H1 (cell line): ENCODE measurements around the gene CNST. TPM values are rescaled to one million over a fixed set of nuclear protein-coding genes. Genes with fewer than 3 reads are reported as not detected.

Source experiments
- CTCF ChIA-PET: fragments of 300-600 bp; sonication (Branson Sonifier 250); formaldehyde crosslinking; loops from one replicate; lab custom pipeline; 2021; ENCODE audit not compliant: partially characterized antibody; lab: Charles Lee
- POLR2A ChIA-PET: fragments of 300-600 bp; sonication (Branson Sonifier 250); formaldehyde crosslinking; loops from one replicate; lab custom pipeline; 2021; ENCODE audit warnings: inconsistent platforms; ENCODE audit not compliant: partially characterized antibody; lab: Charles Lee
- DNase-seq, 2 experiments: peaks; one replicate each; pipeline versions ENCODE4 v3.0.0 to v3.0.0-alpha.2; 2010 to 2022; ENCODE audit warnings: low spot score in 2 of 2, low read depth in 1 of 2, mixed read lengths in 1 of 2
- FAIRE-seq: peaks from 2 replicates; lab custom pipeline; 2011; peaks lifted over from hg19 to GRCh38; lab: Jason Lieb, UNC
- H2AFZ ChIP-seq: 2 replicates; pipeline ENCODE4 v1.8.1; 2012; ENCODE audit warnings: low read length, inconsistent platforms
- H2AK5ac ChIP-seq: 2 replicates; pipeline ENCODE4 v1.6.1; 2013; ENCODE audit warnings: low read depth, low read length
- H2BK120ac ChIP-seq: replicated peaks from 2 replicates; pipeline ENCODE3; 2013; ENCODE audit warnings: low read depth, low read length, inconsistent platforms
- H2BK12ac ChIP-seq: 2 replicates; pipeline ENCODE4 v1.6.1; 2013; ENCODE audit warnings: low read depth, low read length
- H2BK15ac ChIP-seq: 2 replicates; pipeline ENCODE4 v1.6.1; 2013; ENCODE audit warnings: low read length
- H2BK20ac ChIP-seq: 2 replicates; pipeline ENCODE4 v1.6.1; 2013; ENCODE audit warnings: low read length
- H2BK5ac ChIP-seq: 2 replicates; pipeline ENCODE4 v1.6.1; 2013; ENCODE audit warnings: low read depth, low read length
- H3K14ac ChIP-seq: 2 replicates; pipeline ENCODE4 v1.6.1; 2013; ENCODE audit warnings: inconsistent platforms; ENCODE audit not compliant: insufficient read length
- H3K18ac ChIP-seq: 2 replicates; pipeline ENCODE4 v1.6.1; 2013; ENCODE audit warnings: low read length; ENCODE audit errors: extremely low read depth
- H3K23ac ChIP-seq: 2 replicates; pipeline ENCODE4 v1.6.1; 2013; ENCODE audit warnings: inconsistent platforms; ENCODE audit not compliant: insufficient read length
- H3K23me2 ChIP-seq: 2 replicates; pipeline ENCODE4 v1.6.1; 2013; ENCODE audit warnings: low read depth, low read length
- H3K27ac ChIP-seq: 2 replicates; pipeline ENCODE4 v1.6.1; 2011; ENCODE audit warnings: low read depth, low read length, inconsistent platforms
- H3K27me3 ChIP-seq, 4 experiments: replicated peaks in 1 of 4; 1 replicate in 1 of 4; 2 replicates in 3 of 4; pipeline versions ENCODE4 v1.6.1 to v1.8.1; 2011 to 2013; ENCODE audit warnings: low read length in 3 of 4, mild to moderate bottlenecking in 3 of 4, inconsistent platforms in 2 of 4, mixed read lengths in 2 of 4, moderate library complexity in 1 of 4; ENCODE audit not compliant: control insufficient read depth in 3 of 4, insufficient read depth in 3 of 4; ENCODE audit errors: extremely low read depth in 1 of 4
- H3K36me3 ChIP-seq, 4 experiments: 2 replicates each; pipeline versions ENCODE4 v1.6.1 to v1.8.1; 2011 to 2013; ENCODE audit warnings: mild to moderate bottlenecking in 4 of 4, low read length in 3 of 4, moderate library complexity in 2 of 4, control low read depth in 1 of 4, inconsistent platforms in 1 of 4; ENCODE audit not compliant: insufficient read depth in 4 of 4, control insufficient read depth in 2 of 4
- H3K4ac ChIP-seq: replicated peaks from 2 replicates; pipeline ENCODE3; 2013; ENCODE audit warnings: low read length, low read depth, mixed read lengths, inconsistent platforms; ENCODE audit not compliant: insufficient read length
- H3K4me1 ChIP-seq, 4 experiments: replicated peaks in 1 of 4; 1 replicate in 1 of 4; 2 replicates in 3 of 4; pipeline versions ENCODE4 v1.6.1 to v1.8.1; 2011 to 2013; ENCODE audit warnings: low read length in 3 of 4, inconsistent platforms in 2 of 4, mixed read lengths in 1 of 4; ENCODE audit not compliant: insufficient read depth in 4 of 4, control insufficient read depth in 3 of 4
- H3K4me2 ChIP-seq, 2 experiments: 2 replicates each; pipeline versions ENCODE4 v1.6.1 to v1.8.1; 2011 to 2013; ENCODE audit warnings: low read depth in 2 of 2, low read length in 2 of 2, control low read depth in 1 of 2, inconsistent platforms in 1 of 2, mild to moderate bottlenecking in 1 of 2; ENCODE audit not compliant: insufficient read depth in 1 of 2
- H3K4me3 ChIP-seq, 4 experiments: fragments of 200-600, 300-600 bp in 1 of 4; sonication (generic), shearing (Covaris generic), sonication (Bioruptor Twin) in 1 of 4; 2 replicates each; pipeline versions ENCODE4 v1.5.1 to v1.8.1; 2011 to 2016; ENCODE audit warnings: low read length in 4 of 4, low read depth in 3 of 4, control low read depth in 2 of 4, inconsistent platforms in 2 of 4, mild to moderate bottlenecking in 2 of 4, mixed read lengths in 1 of 4, moderate library complexity in 1 of 4; ENCODE audit not compliant: insufficient read depth in 2 of 4; ENCODE audit errors: extremely low read depth in 1 of 4
- H3K56ac ChIP-seq: replicated peaks from 2 replicates; pipeline ENCODE3; 2013; ENCODE audit warnings: low read depth, mild to moderate bottlenecking, mixed read lengths, low read length, inconsistent platforms; ENCODE audit not compliant: insufficient read length
- H3K79me1 ChIP-seq: 2 replicates; pipeline ENCODE4 v1.6.1; 2013; ENCODE audit warnings: low read depth, low read length, control low read depth
- H3K79me2 ChIP-seq, 2 experiments: 2 replicates each; pipeline versions ENCODE4 v1.6.1 to v1.8.1; 2012 to 2013; ENCODE audit warnings: low read length in 2 of 2, mild to moderate bottlenecking in 2 of 2, inconsistent platforms in 1 of 2; ENCODE audit not compliant: insufficient read depth in 2 of 2, control insufficient read depth in 1 of 2
- H3K9ac ChIP-seq, 4 experiments: replicated peaks in 1 of 4; 1 replicate in 1 of 4; 2 replicates in 3 of 4; pipeline versions ENCODE4 v1.6.1 to v1.8.1; 2011 to 2013; ENCODE audit warnings: low read depth in 3 of 4, low read length in 3 of 4, control low read depth in 2 of 4, mild to moderate bottlenecking in 2 of 4, moderate library complexity in 2 of 4, inconsistent platforms in 1 of 4; ENCODE audit errors: extremely low read depth in 1 of 4
- H3K9me3 ChIP-seq, 2 experiments: 2 replicates each; pipeline versions ENCODE4 v1.6.1 to v1.8.1; 2012 to 2013; ENCODE audit warnings: mild to moderate bottlenecking in 2 of 2, moderate library complexity in 2 of 2, control low read depth in 1 of 2, inconsistent platforms in 1 of 2, low read depth in 1 of 2, low read length in 1 of 2, mixed read lengths in 1 of 2; ENCODE audit not compliant: insufficient read depth in 2 of 2
- H4K20me1 ChIP-seq, 2 experiments: replicated peaks in 1 of 2; 2 replicates each; pipeline versions ENCODE3 to v1.8.1; 2011 to 2013; ENCODE audit warnings: inconsistent platforms in 2 of 2, low read length in 2 of 2, mild to moderate bottlenecking in 1 of 2; ENCODE audit not compliant: insufficient read depth in 2 of 2, control insufficient read depth in 1 of 2
- H4K5ac ChIP-seq: 2 replicates; pipeline ENCODE4 v1.6.1; 2013; ENCODE audit warnings: low read length, low read depth, mixed read lengths, inconsistent platforms; ENCODE audit not compliant: insufficient read length
- H4K8ac ChIP-seq: 2 replicates; pipeline ENCODE4 v1.8.0; 2013; ENCODE audit warnings: mild to moderate bottlenecking, moderate library complexity, low read length, inconsistent platforms; ENCODE audit not compliant: insufficient read depth; ENCODE audit errors: extremely low read depth
- H4K91ac ChIP-seq: replicated peaks from 2 replicates; pipeline ENCODE3; 2013; ENCODE audit warnings: low read length, mixed read lengths, inconsistent platforms; ENCODE audit not compliant: insufficient read length
- CBX5 ChIP-seq: fragments of 300-800, 300-1000 bp; sonication (generic); IDR thresholded peaks from 2 replicates; pipeline ENCODE4 v1.7.1; 2016; ENCODE audit warnings: antibody characterized with exemption, low read length, low read depth
- CREB1 ChIP-seq: IDR thresholded peaks from 2 replicates; pipeline ENCODE4 v1.6.1; 2012; ENCODE audit warnings: inconsistent platforms
- HDAC2 ChIP-seq, 2 experiments: fragments of 300-600 bp in 1 of 2; sonication (generic) in 1 of 2; IDR thresholded peaks; 2 replicates each; pipeline ENCODE4 v1.6.1; 2011 to 2012; ENCODE audit warnings: low read depth in 2 of 2, low read length in 2 of 2, mild to moderate bottlenecking in 2 of 2, moderate library complexity in 2 of 2, borderline replicate concordance in 1 of 2, inconsistent platforms in 1 of 2
- SP1 ChIP-seq: IDR thresholded peaks from 2 replicates; pipeline ENCODE4 v1.6.1; 2011; ENCODE audit warnings: low read depth, low read length
- WGBS, 2 experiments: shearing (Covaris generic) in 1 of 2; methylation state at CpG; one replicate each; pipeline versions ENCODE4 v1.1.6 to v1.1.7; 2013 to 2015; ENCODE audit warnings: low lambda C conversion rate in 2 of 2, mixed read lengths in 2 of 2, inconsistent platforms in 1 of 2, low coverage in 1 of 2, missing lambda C conversion rate in 1 of 2; ENCODE audit not compliant: insufficient replicate concordance in 2 of 2, insufficient coverage in 1 of 2, insufficient read length in 1 of 2; ENCODE audit errors: extremely low coverage in 1 of 2, missing lambda C conversion rate in 1 of 2; 5-methylcytosine and 5-hydroxymethylcytosine counted together
- polyA plus RNA-seq, 7 experiments: library from polyadenylated mRNA; depleted of rRNA in 3 of 7; stranded (reverse) in 5 of 7; unstranded in 2 of 7; fragments of >200 nt in 5 of 7; fragments of 200-250 nt in 2 of 7; gene quantifications; 1 replicate in 5 of 7; 2 replicates in 1 of 7; 4 replicates in 1 of 7; pipeline versions ENCODE4 v1.2.1 to v1.2.3, GENCODE V29; 2011 to 2013; ENCODE audit warnings: missing spikeins in 2 of 7, mixed read lengths in 2 of 7
- total RNA-seq: library from RNA; stranded (reverse); fragmentation: NEBNext Ultra II Directional; extraction: Animal tissue kit (Norgen Biotek cat#: 25700); gene quantifications from 2 replicates; pipeline ENCODE4 v1.2.1, GENCODE V29; 2021

The CNST gene
- total and polyA plus RNA-seq, 2 of the 8 experiments (the other 6 are each of a cell fraction or from before 2014, with no cell fraction given): 5.3 to 21.3 TPM

GRCh38 chr1:246554201-246554600, 12.1 kb upstream of the CNST start:
- 91% methylated on average over 16 of the region's 16 CpGs; no CpG with 5 or more reads in 1 of the 2 experiments for WGBS, 2 experiments
- H2AK5ac ChIP-seq: no peak overlapping the region
- H2AFZ ChIP-seq: no peak overlapping the region
- no peak overlapping the region for H2BK5ac ChIP-seq
- TF ChIP-seq CREB1: no peak
- no peak for TF ChIP-seq CBX5
- no peak for TF ChIP-seq HDAC2 (IDR thresholded peaks at IDR 0.05; ENCODE audit: borderline replicate concordance in 1 of 2, low read depth in 2 of 2, low read length in 2 of 2)
- TF ChIP-seq SP1: no peak
- H4K20me1 ChIP-seq: no peaks in the 10 kb centered on the region
- H2BK15ac ChIP-seq: no peak overlapping the region
- peaks cover 0 to 22% of the 10 kb centered on the region in 2 experiments; a peak in 1 of 4 replicates for H3K79me2 ChIP-seq
- no peaks in the 10 kb centered on the region for H3K4me1 ChIP-seq
- no peak overlapping the region for H3K9ac ChIP-seq
- H3K36me3 ChIP-seq: peaks cover 3 to 46% (median 14%) of the 10 kb centered on the region in 4 experiments; a peak in 6 of 8 replicates
- FAIRE-seq (no peak), DNase-seq (no peak)
- no peak overlapping the region for H2BK120ac ChIP-seq
- no peak overlapping the region for H4K5ac ChIP-seq
- no peak overlapping the region for H3K4ac ChIP-seq
- no peak overlapping the region for H2BK20ac ChIP-seq
- no peak overlapping the region for H2BK12ac ChIP-seq
- no peak overlapping the region for H4K8ac ChIP-seq
- no peak overlapping the region for H3K18ac ChIP-seq
- no peaks in the 10 kb centered on the region for H3K27me3 ChIP-seq
- no peak overlapping the region for H4K91ac ChIP-seq
- H3K23me2 ChIP-seq: no peaks in the 10 kb centered on the region
- H3K27ac ChIP-seq: no peak overlapping the region
- no peaks in the 10 kb centered on the region for H3K9me3 ChIP-seq
- H3K14ac ChIP-seq: no peak overlapping the region
- no peak overlapping the region for H3K4me3 ChIP-seq
- no peak overlapping the region for H3K4me2 ChIP-seq
- H3K56ac ChIP-seq: no peak overlapping the region
- no peak overlapping the region for H3K23ac ChIP-seq
- ChIA-PET POLR2A (interaction anchor here (1.3 to 3.0 kb wide), 2 partner anchors 11 to 18 kb away, joined by 3 to 17 read pairs; partner anchors contain the start of genes CNST and TFB2M), CTCF (interaction anchor here (0.6 kb wide), 1 partner anchor 89 kb away, joined by 3 read pairs; no protein-coding TSS in a partner anchor)
- H3K79me1 ChIP-seq: peaks cover 4% of the 10 kb centered on the region; the same call in 1 of the 2 replicates
